ENCODE results near the gene ANKFY1.
"Not testable (repeated sequence)": the region's sequence is repeated elsewhere in the genome, so short reads cannot be mapped to it uniquely, and the experiment has no call there.

ANKFY1 gene

DNA sequence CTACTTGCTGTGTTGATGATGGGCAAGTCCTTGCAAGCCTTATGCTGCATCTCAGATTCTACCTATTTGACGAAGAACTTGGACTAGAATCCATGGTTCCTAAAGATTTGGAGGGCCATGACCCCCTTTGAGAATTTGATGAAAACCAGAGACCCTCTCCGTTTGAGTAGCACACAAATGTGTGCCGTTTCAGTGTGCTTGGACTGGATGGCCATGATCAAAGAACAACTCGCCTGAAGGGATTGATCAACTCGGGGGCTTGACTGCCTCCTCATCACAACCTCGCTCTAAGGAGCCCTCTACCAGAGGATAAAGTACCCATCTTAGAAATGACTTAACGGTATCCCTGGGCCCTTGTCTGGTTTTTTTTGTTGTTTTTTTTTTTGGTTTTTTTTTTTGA lies 2.8 kb upstream of the ANKFY1 start:
- DNase-seq, result no peak
- intact Hi-C loops (cut with DNase I), result no loop called here

DNA sequence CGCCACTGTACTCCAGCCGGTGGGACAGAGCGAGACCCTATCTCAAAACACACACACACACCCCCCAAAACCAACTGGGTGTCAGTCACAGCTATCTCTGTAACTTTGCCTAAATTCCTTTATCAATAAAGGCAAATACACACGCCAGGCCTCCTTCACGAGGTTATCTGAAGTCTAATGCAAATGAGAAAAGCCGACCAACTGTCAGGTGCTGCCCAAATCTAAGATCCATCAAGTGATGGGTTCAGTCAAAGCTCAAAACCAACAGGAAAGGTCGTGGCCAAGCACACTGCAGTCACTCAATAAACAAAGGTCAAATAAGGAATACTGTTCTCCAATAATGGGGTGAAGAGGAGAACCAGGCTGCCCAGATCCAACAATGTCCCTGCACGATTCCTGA lies 1.1 kb downstream of the ANKFY1 start:
- intact Hi-C loops (cut with DNase I), result loop anchor here (2.0 to 5.0 kb wide), 3 partner anchors 40 to 104 kb away; partner anchors contain the start of gene UBE2G1
- no peak for DNase-seq

DNA sequence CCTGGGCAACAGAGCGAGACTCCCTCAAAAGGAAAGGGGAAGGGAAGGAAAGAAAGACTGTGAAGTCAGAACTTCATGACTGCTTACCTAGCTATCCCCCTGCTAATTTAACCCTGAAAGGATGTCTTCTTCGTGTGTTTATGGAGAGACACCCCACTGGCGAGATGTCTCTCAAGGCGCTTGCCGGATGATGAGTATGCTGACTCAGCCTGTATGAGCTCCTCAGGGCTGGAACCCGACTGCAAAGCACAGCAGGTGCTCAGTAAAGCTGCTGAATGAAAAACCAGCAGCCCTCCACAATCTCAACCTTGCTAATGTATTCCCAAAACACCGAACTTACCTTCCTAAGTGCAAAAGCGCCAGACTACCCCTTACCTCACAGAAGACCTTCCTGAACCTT lies 2.3 kb downstream of the ANKFY1 start:
- intact Hi-C loops (cut with DNase I), result loop anchor here (5.0 kb wide), 2 partner anchors 41 to 44 kb away; no protein-coding TSS in a partner anchor

DNA sequence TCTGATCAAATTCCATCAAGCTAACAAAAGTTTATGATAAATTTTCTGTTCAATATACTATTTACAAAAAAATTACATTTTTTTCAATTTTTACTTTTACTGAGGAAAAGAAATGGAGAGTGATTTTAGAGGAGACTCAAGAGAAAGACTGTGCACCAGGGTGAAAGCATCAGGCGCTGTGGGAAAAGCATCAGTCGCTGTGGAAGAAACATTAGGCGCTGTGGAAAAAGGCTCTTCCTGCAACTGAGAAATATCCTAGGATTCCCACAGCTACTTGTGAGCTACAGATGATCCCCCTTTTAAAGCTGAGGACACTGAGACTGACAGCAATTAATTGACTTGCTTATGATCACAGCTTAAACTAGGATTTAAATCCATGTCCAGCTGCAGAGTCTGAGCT lies 4.9 kb downstream of the ANKFY1 start:
- DNase-seq, result no peak
- intact Hi-C loops (cut with DNase I), result no loop called here

More for the DNA sequence above, 2.3 kb downstream of the ANKFY1 start:
- DNase-seq, result no peak

- intact Hi-C loops (cut with DNase I), result no loop called here
- no peak for DNase-seq
These were observed 6.8 kb downstream of the ANKFY1 start for GRCh38 chr17:4256952-4257351.

DNA sequence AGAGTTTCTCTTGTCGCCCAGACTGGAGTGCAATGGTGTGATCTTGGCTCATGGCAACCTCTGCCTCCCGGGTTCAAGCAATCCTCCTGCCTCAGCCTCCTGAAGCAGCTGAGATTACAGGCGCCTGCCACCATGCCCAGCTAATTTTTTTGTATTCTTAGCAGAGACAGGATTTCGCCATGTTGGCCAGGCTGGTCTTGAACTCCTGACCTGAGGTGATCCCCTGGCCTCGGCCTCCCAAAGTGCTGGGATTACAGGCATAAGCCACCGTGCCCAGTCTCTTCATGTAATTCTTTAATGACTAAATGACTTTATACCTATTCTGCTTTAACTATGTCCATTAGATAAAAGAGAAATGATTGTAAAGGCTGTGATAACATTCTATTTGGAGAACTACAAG lies 8.5 kb downstream of the ANKFY1 start:
- not testable (repeated sequence) for DNase-seq

GRCh38 chr17:4250887-4251286 lies 12.9 kb downstream of the ANKFY1 start:
- intact Hi-C loops (cut with DNase I), result no loop called here

More for the DNA sequence above, 8.5 kb downstream of the ANKFY1 start:
- intact Hi-C loops (cut with DNase I), result not testable (repeated sequence)

GRCh38 chr17:4249452-4250029 lies 14.2 kb downstream of the ANKFY1 start:
- DNase-seq, result no peak
- intact Hi-C loops (cut with DNase I), result no loop called here

More at GRCh38 chr17:4250887-4251286, 12.9 kb downstream of the ANKFY1 start:
- DNase-seq, result no peak

- intact Hi-C loops (cut with DNase I), result no loop called here
- DNase-seq, result no peak
These were observed 15.1 kb downstream of the ANKFY1 start for GRCh38 chr17:4248504-4249277.

DNA sequence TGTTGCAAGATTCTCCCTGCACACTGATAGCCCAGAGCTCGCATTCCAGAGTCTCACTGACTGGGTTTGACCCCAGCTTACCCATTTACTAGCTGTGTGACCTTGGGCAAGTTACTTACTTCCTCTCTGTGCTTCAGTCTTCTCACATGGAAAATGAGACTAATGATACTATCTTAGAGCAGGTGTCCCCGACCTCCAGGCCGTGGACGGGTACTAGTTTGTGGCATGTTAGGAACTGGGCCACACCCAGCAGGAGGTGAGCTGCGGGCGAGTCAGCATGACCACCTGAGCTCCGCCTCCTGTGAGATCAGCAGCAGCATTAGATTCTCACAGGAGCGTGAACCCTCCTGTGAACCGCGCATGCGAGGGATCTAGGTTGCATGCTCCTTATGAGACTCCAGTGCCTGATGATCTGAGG lies 15.8 kb downstream of the ANKFY1 start:
- no peak for DNase-seq
- intact Hi-C loops (cut with DNase I), result no loop called here

DNA sequence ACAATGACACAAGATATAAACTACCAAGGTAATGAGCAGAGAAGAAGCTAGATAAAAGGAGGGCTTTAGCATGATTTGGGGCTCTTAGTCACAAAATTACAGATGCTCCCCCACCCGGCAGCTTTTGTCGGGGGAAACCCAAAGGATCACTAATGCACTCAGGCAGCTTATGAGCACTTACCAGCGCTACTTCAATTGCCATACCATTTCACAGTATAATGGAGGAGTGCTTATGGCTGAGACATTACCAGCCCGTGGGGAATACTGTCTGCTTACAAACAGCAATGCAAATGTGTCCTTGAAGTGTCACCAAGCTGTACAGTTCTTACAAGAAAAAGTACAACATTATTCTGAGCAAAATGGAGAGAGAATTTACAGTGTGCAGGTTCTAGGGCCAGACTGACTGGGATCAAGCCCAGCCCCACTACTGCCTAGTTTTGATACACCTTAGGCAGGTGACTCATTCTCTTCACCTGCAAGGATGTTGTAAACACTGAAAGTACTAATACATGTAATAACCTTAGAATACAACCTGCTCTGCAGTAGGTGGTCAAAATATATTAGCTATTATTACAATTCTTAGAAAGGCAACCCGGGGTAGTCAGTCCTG lies 16.3 kb downstream of the ANKFY1 start:
- no peak for DNase-seq
- intact Hi-C loops (cut with DNase I), result no loop called here

DNA sequence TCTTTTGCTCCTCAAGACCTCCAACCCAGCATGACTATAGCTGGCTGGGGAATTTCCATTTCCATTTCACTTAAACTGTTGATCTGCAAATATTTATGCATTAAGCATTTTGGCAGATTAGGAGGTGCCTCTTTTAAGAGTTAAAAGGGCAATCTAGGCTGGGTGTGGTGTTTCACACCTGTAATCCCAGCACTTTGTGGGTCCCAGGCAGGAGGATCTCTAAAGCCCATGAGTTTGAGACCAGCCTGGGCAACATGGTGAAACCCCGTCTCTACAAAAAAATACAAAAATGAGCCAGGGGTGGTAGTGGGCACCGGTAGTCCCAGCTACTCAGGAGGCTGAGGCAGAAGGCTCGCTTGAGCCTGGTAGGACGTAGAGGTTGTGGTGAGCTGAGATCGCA lies 17.1 kb downstream of the ANKFY1 start:
- intact Hi-C loops (cut with DNase I), result no loop called here
- no peak for DNase-seq

DNA sequence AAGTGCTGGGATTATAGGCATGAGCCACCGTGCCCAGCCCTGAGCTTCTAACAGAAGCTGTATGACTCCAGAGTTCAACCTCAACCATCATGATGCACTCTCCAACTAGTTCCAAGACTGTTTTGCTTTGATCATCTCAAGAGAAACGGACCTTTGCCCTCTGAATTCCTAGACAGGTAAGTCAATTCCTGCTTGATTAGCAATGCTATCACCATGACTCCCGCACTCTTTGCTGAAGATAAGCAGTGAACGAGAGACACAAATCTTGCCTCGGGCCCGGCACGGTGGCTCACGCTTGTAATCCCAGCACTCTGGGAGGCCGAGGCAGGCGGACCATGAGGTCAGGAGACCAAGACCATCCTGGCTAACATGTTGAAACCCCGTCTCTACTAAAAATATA lies 22.2 kb downstream of the ANKFY1 start:
- DNase-seq, result no peak
- intact Hi-C loops (cut with DNase I), result no loop called here

DNA sequence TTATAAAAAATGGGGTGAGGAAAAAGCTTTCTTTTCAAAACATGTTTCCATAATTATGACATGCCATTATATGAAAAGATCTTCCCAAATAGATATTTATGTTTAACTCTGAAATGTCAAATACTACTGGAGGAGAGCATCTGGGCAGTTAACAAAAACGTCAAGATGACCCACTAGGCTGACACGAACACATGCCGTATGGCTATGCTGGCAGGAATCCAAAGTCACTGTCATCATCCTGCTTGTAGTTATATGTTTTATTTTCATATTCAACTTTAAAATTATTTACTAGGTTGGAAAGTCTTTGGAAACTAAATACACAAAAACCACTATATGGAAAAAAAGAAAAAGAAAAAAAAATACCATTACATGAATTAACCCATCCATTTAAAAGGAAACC lies 27.3 kb downstream of the ANKFY1 start:
- intact Hi-C loops (cut with DNase I), result no loop called here
- DNase-seq, result no peak

DNA sequence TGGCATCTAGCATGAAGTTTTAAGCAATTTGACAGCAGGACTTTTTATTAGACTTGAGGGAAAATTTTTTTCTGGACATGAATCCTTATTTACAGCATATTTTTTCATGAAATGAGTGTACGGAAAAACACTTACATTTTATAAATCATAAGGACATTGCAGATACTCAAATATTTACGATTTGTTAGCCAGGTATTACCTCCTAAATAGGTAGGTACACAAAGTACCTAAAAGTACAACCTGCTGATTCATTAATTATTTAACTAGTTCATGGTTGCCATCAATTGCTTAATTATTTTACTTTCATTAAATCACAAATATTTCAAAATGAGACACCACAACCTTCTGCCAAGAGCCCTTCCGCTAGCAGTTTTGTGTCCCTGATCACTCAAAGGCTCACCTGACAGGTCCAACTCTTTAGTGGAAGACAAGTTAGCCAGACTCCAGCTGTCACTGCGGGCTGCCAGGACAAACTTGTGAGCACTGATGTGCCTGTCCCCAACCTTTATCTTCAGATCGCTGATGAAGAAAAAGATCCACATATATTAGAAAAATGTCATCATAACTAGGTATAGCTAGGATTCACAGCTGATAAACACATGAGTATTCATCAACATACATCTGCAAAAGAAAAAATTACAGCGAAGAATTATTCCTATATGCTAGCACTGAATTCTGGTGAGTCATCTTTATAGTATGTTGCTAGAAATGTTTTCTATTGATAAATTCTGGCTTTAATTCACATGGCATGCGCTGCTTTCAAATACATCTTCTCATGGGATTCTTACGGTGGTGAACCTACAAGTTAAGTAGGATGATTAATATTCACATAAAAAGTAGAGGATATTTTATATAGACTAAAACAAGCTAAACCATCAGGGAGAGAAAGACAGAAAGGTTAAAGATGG lies 28.2 kb downstream of the ANKFY1 start:
- intact Hi-C loops (cut with DNase I), result no loop called here
- DNase-seq, result no peak

- DNase-seq, result no peak
- intact Hi-C loops (cut with DNase I), result no loop called here
These were observed 29.4 kb downstream of the ANKFY1 start for GRCh38 chr17:4234401-4234800.

GRCh38 chr17:4233668-4234258 lies 30.0 kb downstream of the ANKFY1 start:
- intact Hi-C loops (cut with DNase I), result no loop called here

DNA sequence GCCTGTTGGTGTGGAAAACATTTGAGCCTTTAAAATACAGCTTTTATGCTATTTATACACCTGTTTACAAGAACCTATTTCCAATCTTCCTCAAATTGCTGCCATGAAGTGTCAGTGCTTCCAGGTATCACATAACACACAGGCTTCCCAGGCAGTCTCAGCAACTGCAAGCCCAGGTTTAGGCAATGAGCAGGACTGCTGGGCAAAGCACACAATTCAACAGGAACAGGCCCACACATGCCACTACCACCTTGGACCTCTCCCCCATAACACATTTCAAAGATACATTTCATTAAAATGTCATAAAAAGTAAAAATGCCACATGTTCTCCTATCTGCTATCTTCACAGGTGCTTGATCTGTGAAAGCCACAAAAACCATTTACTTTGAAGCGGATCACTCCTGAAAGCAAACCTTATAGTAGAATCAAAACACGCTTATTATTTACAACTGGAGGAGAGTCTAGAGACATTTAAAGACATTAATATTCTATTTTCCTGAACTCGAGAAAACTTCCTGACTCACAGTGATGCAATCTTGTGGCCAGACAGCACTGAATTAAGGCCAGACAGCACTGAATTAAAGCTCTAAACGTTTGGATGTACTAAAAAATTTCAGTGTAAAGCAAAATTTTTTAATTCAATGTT lies 31.5 kb downstream of the ANKFY1 start:
- intact Hi-C loops (cut with DNase I), result no loop called here

More at GRCh38 chr17:4233668-4234258, 30.0 kb downstream of the ANKFY1 start:
- no peak for DNase-seq

DNA sequence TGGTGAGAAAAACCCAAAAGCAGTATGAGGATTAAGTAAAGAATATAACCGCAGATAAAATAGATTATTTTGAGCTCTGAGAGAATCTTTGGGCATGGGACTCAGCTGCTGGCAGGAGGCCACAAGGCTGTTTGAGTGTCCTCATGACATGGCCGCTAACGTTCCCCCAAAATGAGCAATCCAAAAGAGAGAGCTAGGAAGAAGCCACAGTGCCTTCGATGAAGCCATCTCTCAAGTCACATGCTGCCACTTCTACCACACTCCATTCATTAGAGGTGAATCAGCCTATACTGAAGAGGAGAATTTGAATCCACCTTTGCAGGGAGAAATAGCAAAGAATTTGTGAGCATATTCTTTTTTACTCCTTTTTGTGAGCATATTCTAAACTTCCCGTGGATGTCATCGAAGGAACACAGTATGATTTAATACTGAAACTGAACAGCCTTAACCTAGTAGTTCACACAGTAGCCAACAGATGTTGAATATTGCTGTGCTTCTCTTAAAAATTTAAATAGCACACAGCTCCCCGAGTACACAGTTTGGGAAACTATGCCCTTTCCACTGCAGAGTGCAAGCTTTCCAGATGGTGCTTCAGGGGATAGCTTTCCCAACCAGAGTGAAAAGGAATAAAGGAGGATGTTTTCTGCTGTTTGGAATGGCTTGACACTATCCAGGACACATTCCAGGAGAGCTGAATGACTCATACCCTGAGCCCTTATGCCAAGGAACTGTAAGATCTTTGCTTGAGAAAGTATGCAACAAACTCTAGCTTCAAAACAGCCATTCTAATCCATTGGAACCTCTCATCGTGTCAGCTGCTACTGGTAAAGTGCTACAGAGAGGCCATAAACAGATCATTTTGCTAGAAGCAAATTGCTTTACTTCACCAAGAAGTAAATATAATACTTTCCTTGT lies 33.9 kb downstream of the ANKFY1 start:
- intact Hi-C loops (cut with DNase I), result no loop called here
- no peak for DNase-seq

More for the DNA sequence above, 31.5 kb downstream of the ANKFY1 start:
- DNase-seq, result no peak

Data from posterior cingulate gyrus (tissue), 11 donors.